ENCODE results near the gene CDH18. TPM values are rescaled to one million over a fixed set of nuclear protein-coding genes. Genes with fewer than 3 reads are reported as not detected.

Gene CDH18
- total RNA-seq, 1 experiment from 2014 or later = not detected

GRCh38 chr5:19855931-19856330 is 132.1 kb downstream of the CDH18 start:
- Histone ChIP-seq H3K27ac (ENCODE audit: low read depth, low read length) (no peak overlapping the region), H4K20me1 (ENCODE audit: insufficient read depth) (no peaks in the 10 kb centered on the region), H3K79me2 (ENCODE audit: insufficient read depth, low read length) (no peaks in the 10 kb centered on the region), H3K9me3 (ENCODE audit: control insufficient read depth in 1 of 2, insufficient read depth in 1 of 2, low read depth in 1 of 2, low read length in 2 of 2) (peaks cover 4 to 18% of the 10 kb centered on the region in 2 experiments; a peak in 2 of 4 replicates), H3K9ac (ENCODE audit: low read length) (no peak overlapping the region), H3K9me2 (ENCODE audit: insufficient read depth) (no peaks in the 10 kb centered on the region), H3K36me3 (ENCODE audit: control insufficient read depth in 1 of 2, insufficient read depth in 2 of 2, low read length in 2 of 2) (no peaks in the 10 kb centered on the region), H3K27me3 (ENCODE audit: insufficient read depth, low read length) (no peaks in the 10 kb centered on the region), H3K4me2 (ENCODE audit: low read length) (no peak overlapping the region), H3K4me3 (replicated peaks in 1 of 2; ENCODE audit: low read depth in 1 of 2, low read length in 2 of 2) (no peak overlapping the region), H3K4me1 (ENCODE audit: control insufficient read depth in 1 of 2, insufficient read depth in 2 of 2, low read length in 2 of 2) (no peaks in the 10 kb centered on the region), H2AFZ (ENCODE audit: low read depth, low read length, poor library complexity, severe bottlenecking) (no peak overlapping the region)
- intact Hi-C loops (cut with micrococcal nuclease) = no loop called here
- DNase-seq (ENCODE audit: low read depth, low spot score) (no peak), ATAC-seq (no peak)
- BruUV-seq (replicated peaks) = no TSS peak
- TF ChIP-seq YY1 (IDR thresholded peaks at IDR 0.05; ENCODE audit: extremely low read depth, insufficient replicate concordance, low read depth, low read length) = no peak
- no peak for TF ChIP-seq JUND (IDR thresholded peaks at IDR 0.05)
- no peak for TF ChIP-seq TCF7L2 (IDR thresholded peaks at IDR 0.05; ENCODE audit: borderline replicate concordance, extremely low read depth, insufficient read depth, insufficient read length)
- no peak for TF ChIP-seq POLR2A (IDR thresholded peaks at IDR 0.05; ENCODE audit: borderline replicate concordance, extremely low read depth, insufficient read depth, insufficient read length)
- TF ChIP-seq MAX (IDR thresholded peaks at IDR 0.05) = no peak
- no peak for TF ChIP-seq CEBPB (IDR thresholded peaks at IDR 0.05; ENCODE audit: low read depth)
- no peak for TF ChIP-seq SIN3A (IDR thresholded peaks at IDR 0.05; ENCODE audit: low read depth)
- TF ChIP-seq ATF3 (IDR thresholded peaks at IDR 0.05) = no peak
- TF ChIP-seq ZFX (IDR thresholded peaks at IDR 0.05) = no peak
- RAD21 ChIA-PET (ENCODE audit: low non-redundant PET in 1 of 2, low total read pairs in 2 of 2, uncharacterized antibody in 2 of 2, unreplicated experiment in 2 of 2) = no interaction called here
- POLR2A ChIA-PET = no interaction called here
- CTCF ChIA-PET = no interaction called here

- H3K4me1 ChIP-seq (ENCODE audit: control insufficient read depth in 1 of 2, insufficient read depth in 2 of 2, low read length in 2 of 2) = no peaks in the 10 kb centered on the region
- H2AFZ ChIP-seq (ENCODE audit: low read depth, low read length, poor library complexity, severe bottlenecking) = no peak overlapping the region
- ChIA-PET POLR2A (no interaction called here), CTCF (no interaction called here), RAD21 (ENCODE audit: low non-redundant PET in 1 of 2, low total read pairs in 2 of 2, uncharacterized antibody in 2 of 2, unreplicated experiment in 2 of 2) (no interaction called here)
- no peaks in the 10 kb centered on the region for H3K9me2 ChIP-seq (ENCODE audit: insufficient read depth)
- ATAC-seq (no peak), DNase-seq (ENCODE audit: low read depth, low spot score) (no peak)
- peaks cover 4 to 16% of the 10 kb centered on the region in 2 experiments; a peak in 2 of 4 replicates for H3K9me3 ChIP-seq (ENCODE audit: control insufficient read depth in 1 of 2, insufficient read depth in 1 of 2, low read depth in 1 of 2, low read length in 2 of 2)
- intact Hi-C loops (cut with micrococcal nuclease) = no loop called here
- no peaks in the 10 kb centered on the region for H3K27me3 ChIP-seq (ENCODE audit: insufficient read depth, low read length)
- no peaks in the 10 kb centered on the region for H4K20me1 ChIP-seq (ENCODE audit: insufficient read depth)
- no peak overlapping the region for H3K27ac ChIP-seq (ENCODE audit: low read depth, low read length)
- BruUV-seq (replicated peaks) = no TSS peak
- no peaks in the 10 kb centered on the region for H3K79me2 ChIP-seq (ENCODE audit: insufficient read depth, low read length)
- H3K4me3 ChIP-seq (replicated peaks in 1 of 2; ENCODE audit: low read depth in 1 of 2, low read length in 2 of 2) = no peak overlapping the region
- no peak for TF ChIP-seq ZNF274 (IDR thresholded peaks at IDR 0.05; ENCODE audit: low read depth, low read length)
- no peak overlapping the region for H3K9ac ChIP-seq (ENCODE audit: low read length)
- no peak overlapping the region for H3K4me2 ChIP-seq (ENCODE audit: low read length)
- no peaks in the 10 kb centered on the region for H3K36me3 ChIP-seq (ENCODE audit: control insufficient read depth in 1 of 2, insufficient read depth in 2 of 2, low read length in 2 of 2)
These were observed 132.5 kb downstream of the CDH18 start for GRCh38 chr5:19855453-19855852.
